GM18508 (cell line): ENCODE data around the gene NEUROD2.
"Not testable (repeated sequence)": the region's sequence is repeated elsewhere in the genome, so short reads cannot be mapped to it uniquely, and the experiment has no call there.

Experiments
- ATAC-seq: cut with Tn5 transposase; IDR thresholded peaks from one replicate; pipeline ENCODE4 v1.9.1; 2021; ENCODE audit warnings: moderate number of reproducible peaks; ENCODE audit not compliant: insufficient read depth, unreplicated experiment

NEUROD2 gene

GRCh38 chr17:39591958-39592954 lies 15.5 kb downstream of the NEUROD2 start:
- no peak for ATAC-seq

- not testable (repeated sequence) for ATAC-seq
Observed at GRCh38 chr17:39590180-39590579, 17.5 kb downstream of the NEUROD2 start.

- ATAC-seq: no peak
Observed at GRCh38 chr17:39582658-39583057, 25.1 kb downstream of the NEUROD2 start.

GRCh38 chr17:39581759-39582085 lies 26.0 kb downstream of the NEUROD2 start:
- no peak for ATAC-seq

GRCh38 chr17:39581071-39581758 lies 26.5 kb downstream of the NEUROD2 start:
- ATAC-seq: no peak

GRCh38 chr17:39580082-39580468 lies 27.6 kb downstream of the NEUROD2 start:
- ATAC-seq: no peak

GRCh38 chr17:39579318-39580081 lies 28.2 kb downstream of the NEUROD2 start:
- ATAC-seq: no peak

- no peak for ATAC-seq
Observed at GRCh38 chr17:39578272-39578671, 29.4 kb downstream of the NEUROD2 start.

GRCh38 chr17:39576187-39576586 lies 31.5 kb downstream of the NEUROD2 start:
- ATAC-seq: no peak

GRCh38 chr17:39573447-39574298 lies 34.0 kb downstream of the NEUROD2 start:
- ATAC-seq: no peak

- no peak for ATAC-seq
Observed at GRCh38 chr17:39572121-39572520, 35.6 kb downstream of the NEUROD2 start.

GRCh38 chr17:39569126-39569525 lies 38.6 kb downstream of the NEUROD2 start:
- ATAC-seq: no peak

GRCh38 chr17:39568702-39569101 lies 39.0 kb downstream of the NEUROD2 start:
- ATAC-seq: no peak

- no peak for ATAC-seq
Observed at GRCh38 chr17:39566094-39566850, 41.4 kb downstream of the NEUROD2 start.

GRCh38 chr17:39564211-39564848 lies 43.4 kb downstream of the NEUROD2 start:
- ATAC-seq: no peak

GRCh38 chr17:39563476-39563875 lies 44.2 kb downstream of the NEUROD2 start:
- no peak for ATAC-seq

GRCh38 chr17:39562976-39563375 lies 44.7 kb downstream of the NEUROD2 start:
- no peak for ATAC-seq

- ATAC-seq: no peak
Observed at GRCh38 chr17:39562395-39562794, 45.3 kb downstream of the NEUROD2 start.

- no peak for ATAC-seq
Observed at GRCh38 chr17:39556423-39556822, 51.3 kb downstream of the NEUROD2 start.
